Measurements from ENCODE around the gene CPEB2.

GRCh38 chr4:15018361-15018760 lies 16.1 kb downstream of the CPEB2 start:
- no peak for TF ChIP-seq CTCF (IDR thresholded peaks at IDR 0.05 in 4 of 5, conservative IDR thresholded peaks at IDR 0.05 in 1 of 5)
- no peak for TF ChIP-seq POLR2A (IDR thresholded peaks at IDR 0.05)
